Measurements from ENCODE around the gene ADGRE2. TPM values are rescaled to one million over a fixed set of nuclear protein-coding genes. Genes with fewer than 3 reads are reported as not detected.

The ADGRE2 gene
- total RNA-seq, 1 donor from 2014 or later: 1.2 TPM

DNA sequence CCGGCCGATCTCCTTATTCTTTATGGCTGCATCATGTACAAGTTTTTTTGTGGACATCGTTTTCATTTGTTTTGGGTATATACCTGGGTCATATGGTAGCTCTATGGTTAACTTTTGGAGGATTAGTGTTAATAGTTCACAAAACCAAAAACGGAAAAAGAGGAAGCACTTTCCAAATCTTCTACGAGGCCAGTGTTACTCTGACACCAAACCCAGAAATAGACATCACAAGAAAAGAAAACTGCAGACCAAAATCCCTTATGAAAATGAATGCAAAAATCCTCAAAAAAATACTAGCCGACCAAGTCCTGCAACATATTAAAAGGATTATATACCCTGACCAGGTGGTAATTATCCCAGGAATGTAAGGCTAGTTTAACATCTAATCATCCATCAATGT is 29.8 kb downstream of the ADGRE2 start:
- DNase-seq (ENCODE audit: low spot score): no peak
- Mint-ChIP-seq H3K4me3 (ENCODE audit: unreplicated experiment) (no peak overlapping the region), H3K4me1 (ENCODE audit: unreplicated experiment) (no peaks in the 10 kb centered on the region), H3K27me3 (ENCODE audit: unreplicated experiment) (no peaks in the 10 kb centered on the region), H3K9me3 (ENCODE audit: unreplicated experiment) (no peaks in the 10 kb centered on the region), H3K27ac (ENCODE audit: unreplicated experiment) (no peak overlapping the region), H3K36me3 (ENCODE audit: low read depth, unreplicated experiment) (no peaks in the 10 kb centered on the region)
- TF ChIP-seq, protein P1, sequence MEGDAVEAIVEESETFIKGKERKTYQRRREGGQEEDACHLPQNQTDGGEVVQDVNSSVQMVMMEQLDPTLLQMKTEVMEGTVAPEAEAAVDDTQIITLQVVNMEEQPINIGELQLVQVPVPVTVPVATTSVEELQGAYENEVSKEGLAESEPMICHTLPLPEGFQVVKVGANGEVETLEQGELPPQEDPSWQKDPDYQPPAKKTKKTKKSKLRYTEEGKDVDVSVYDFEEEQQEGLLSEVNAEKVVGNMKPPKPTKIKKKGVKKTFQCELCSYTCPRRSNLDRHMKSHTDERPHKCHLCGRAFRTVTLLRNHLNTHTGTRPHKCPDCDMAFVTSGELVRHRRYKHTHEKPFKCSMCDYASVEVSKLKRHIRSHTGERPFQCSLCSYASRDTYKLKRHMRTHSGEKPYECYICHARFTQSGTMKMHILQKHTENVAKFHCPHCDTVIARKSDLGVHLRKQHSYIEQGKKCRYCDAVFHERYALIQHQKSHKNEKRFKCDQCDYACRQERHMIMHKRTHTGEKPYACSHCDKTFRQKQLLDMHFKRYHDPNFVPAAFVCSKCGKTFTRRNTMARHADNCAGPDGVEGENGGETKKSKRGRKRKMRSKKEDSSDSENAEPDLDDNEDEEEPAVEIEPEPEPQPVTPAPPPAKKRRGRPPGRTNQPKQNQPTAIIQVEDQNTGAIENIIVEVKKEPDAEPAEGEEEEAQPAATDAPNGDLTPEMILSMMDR (IDR thresholded peaks at IDR 0.05; ENCODE audit: unreplicated experiment): no peak

DNA sequence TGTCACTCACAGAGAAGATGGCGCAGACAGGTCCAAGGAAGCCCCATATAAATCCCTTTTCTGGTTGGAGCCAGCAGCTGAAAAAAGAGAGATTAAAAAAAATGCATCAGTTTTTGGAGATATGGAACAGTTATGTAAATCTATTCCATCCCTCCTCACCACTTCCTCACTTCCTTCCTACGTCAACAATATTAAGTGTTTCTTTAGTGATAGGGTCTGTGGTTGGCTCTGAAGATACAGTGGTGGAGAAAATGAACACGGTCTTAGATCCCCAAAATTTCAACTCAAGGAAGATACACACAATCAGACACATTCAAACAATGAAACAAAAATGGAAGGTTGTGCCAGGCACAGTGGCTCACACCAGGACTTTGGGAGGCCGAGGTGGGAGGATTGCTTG is 31.5 kb downstream of the ADGRE2 start:
- no peaks in the 10 kb centered on the region for H3K4me1 Mint-ChIP-seq (ENCODE audit: unreplicated experiment)
- H3K27ac Mint-ChIP-seq (ENCODE audit: unreplicated experiment): no peak overlapping the region
- no peak overlapping the region for H3K4me3 Mint-ChIP-seq (ENCODE audit: unreplicated experiment)
- DNase-seq (ENCODE audit: low spot score): no peak
- peaks cover 9% of the 10 kb centered on the region for H3K36me3 Mint-ChIP-seq (ENCODE audit: low read depth, unreplicated experiment)
- TF ChIP-seq, protein P1 (IDR thresholded peaks at IDR 0.05; ENCODE audit: unreplicated experiment): no peak
- no peaks in the 10 kb centered on the region for H3K27me3 Mint-ChIP-seq (ENCODE audit: unreplicated experiment)
- no peaks in the 10 kb centered on the region for H3K9me3 Mint-ChIP-seq (ENCODE audit: unreplicated experiment)

DNA sequence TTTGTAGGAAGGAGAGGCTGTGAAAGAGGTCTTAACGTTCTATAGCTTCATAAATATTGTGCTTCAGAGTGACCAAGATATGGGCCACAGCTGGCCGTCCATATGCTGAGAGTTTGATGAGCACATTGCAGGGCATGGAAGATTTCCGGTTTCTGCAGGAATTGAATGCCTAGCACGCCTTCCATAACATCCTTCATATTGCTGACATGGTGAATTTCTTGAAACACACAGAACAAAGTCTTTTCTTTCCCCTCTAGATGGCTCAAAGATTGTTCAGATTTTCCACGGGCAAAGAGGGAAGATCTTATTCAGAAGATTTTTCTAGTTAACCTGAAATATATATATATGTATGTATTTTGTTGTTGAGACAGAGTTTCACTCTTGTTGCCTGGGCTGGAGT is 42.4 kb downstream of the ADGRE2 start:
- Mint-ChIP-seq H3K4me1 (ENCODE audit: unreplicated experiment) (no peaks in the 10 kb centered on the region), H3K36me3 (ENCODE audit: low read depth, unreplicated experiment) (peaks cover 7% of the 10 kb centered on the region), H3K27me3 (ENCODE audit: unreplicated experiment) (peaks cover 3% of the 10 kb centered on the region), H3K9me3 (ENCODE audit: unreplicated experiment) (no peaks in the 10 kb centered on the region), H3K27ac (ENCODE audit: unreplicated experiment) (no peak overlapping the region), H3K4me3 (ENCODE audit: unreplicated experiment) (no peak overlapping the region)
- no peak for DNase-seq (ENCODE audit: low spot score)
- TF ChIP-seq, protein P1 (IDR thresholded peaks at IDR 0.05; ENCODE audit: unreplicated experiment): no peak

DNA sequence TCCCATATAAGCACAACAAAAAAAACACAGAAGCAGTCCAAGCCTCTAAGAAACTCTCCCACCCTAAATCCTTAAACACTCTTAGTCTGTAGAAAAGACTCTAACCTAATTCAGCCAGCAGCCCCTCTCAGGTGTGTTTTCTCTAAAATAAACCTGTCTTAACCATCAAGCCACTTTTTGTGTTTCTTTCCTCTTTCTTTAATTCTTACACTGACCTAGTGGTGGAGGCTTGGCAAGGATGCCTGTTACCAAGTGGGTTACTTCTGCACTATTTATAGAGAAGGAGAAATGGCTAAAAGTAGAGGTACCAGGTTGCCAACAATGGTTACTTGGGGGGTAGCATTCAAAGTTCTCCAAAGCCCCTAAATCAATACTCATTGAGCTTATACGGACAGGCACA is 44.8 kb downstream of the ADGRE2 start:
- H3K4me1 Mint-ChIP-seq (ENCODE audit: unreplicated experiment): no peaks in the 10 kb centered on the region
- H3K9me3 Mint-ChIP-seq (ENCODE audit: unreplicated experiment): peaks cover 5% of the 10 kb centered on the region
- H3K36me3 Mint-ChIP-seq (ENCODE audit: low read depth, unreplicated experiment): peaks cover 13% of the 10 kb centered on the region
- H3K27ac Mint-ChIP-seq (ENCODE audit: unreplicated experiment): no peak overlapping the region
- TF ChIP-seq, protein P1 (IDR thresholded peaks at IDR 0.05; ENCODE audit: unreplicated experiment): no peak
- no peak overlapping the region for H3K4me3 Mint-ChIP-seq (ENCODE audit: unreplicated experiment)
- no peak for DNase-seq (ENCODE audit: low spot score)
- H3K27me3 Mint-ChIP-seq (ENCODE audit: unreplicated experiment): peaks cover 1% of the 10 kb centered on the region

DNA sequence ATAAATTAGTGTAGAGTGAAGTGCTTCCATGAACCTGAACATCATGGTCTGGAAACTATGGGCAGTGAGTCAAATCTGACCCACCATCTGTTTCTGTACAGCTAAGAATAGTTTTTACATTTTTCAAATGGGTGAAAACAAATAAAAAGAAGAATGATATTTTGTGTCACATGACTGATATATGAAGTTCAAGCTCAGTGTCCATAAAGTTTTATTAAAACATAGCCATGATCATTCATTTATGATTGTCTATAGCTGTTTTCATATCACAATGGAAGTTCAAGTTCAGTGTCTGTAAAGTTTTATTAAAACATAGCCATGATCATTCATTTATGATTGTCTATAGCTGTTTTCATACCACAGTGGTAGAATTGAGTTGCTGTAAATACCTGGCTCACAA is 45.9 kb downstream of the ADGRE2 start:
- H3K9me3 Mint-ChIP-seq (ENCODE audit: unreplicated experiment): peaks cover 6% of the 10 kb centered on the region
- H3K36me3 Mint-ChIP-seq (ENCODE audit: low read depth, unreplicated experiment): peaks cover 13% of the 10 kb centered on the region
- TF ChIP-seq, protein P1 (IDR thresholded peaks at IDR 0.05; ENCODE audit: unreplicated experiment): no peak
- H3K27me3 Mint-ChIP-seq (ENCODE audit: unreplicated experiment): peaks cover 1% of the 10 kb centered on the region
- H3K4me1 Mint-ChIP-seq (ENCODE audit: unreplicated experiment): no peaks in the 10 kb centered on the region
- DNase-seq (ENCODE audit: low spot score): no peak
- no peak overlapping the region for H3K4me3 Mint-ChIP-seq (ENCODE audit: unreplicated experiment)
- H3K27ac Mint-ChIP-seq (ENCODE audit: unreplicated experiment): no peak overlapping the region

All from endothelial cell (in vitro differentiated cells).